ENCODE results near the gene LSMEM2.

- no peak for TF ChIP-seq EZH2 (IDR thresholded peaks at IDR 0.05; ENCODE audit: borderline replicate concordance)
- TF ChIP-seq CTCF (IDR thresholded peaks at IDR 0.05; ENCODE audit: poor library complexity), result no peak
- no peak for TF ChIP-seq EZH2phosphoT487 (IDR thresholded peaks at IDR 0.05; ENCODE audit: low read depth, severe bottlenecking, unreplicated experiment)
Observed at GRCh38 chr3:50326182-50326541, 47.3 kb downstream of the LSMEM2 start.

Measured in hepatocyte (in vitro differentiated cells).